Measurements from ENCODE around the gene ALDH1L1.

Gene ALDH1L1

DNA sequence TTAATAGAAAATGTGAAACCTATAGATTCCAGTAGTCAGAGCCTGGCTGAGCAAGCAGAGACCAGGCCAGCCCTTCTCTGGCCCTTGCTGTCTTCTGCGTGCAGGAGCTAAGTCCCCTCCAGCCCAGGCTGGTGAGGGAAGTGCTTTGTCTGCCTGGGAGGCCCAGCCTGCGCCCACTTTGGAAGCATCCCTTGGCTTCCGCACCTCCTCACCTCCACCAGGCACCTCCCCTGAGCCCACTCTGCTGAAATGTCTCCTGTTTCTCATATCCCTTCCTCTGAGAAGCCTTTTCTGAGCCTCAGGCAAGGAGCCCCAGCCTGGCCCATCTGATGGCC lies 45.3 kb downstream of the ALDH1L1 start:
- H3K9me3 ChIP-seq (replicated peaks; ENCODE audit: insufficient read depth, low read length) = no peaks in the 10 kb centered on the region
- H3K36me3 ChIP-seq (replicated peaks; ENCODE audit: insufficient read depth, low read length) = no peaks in the 10 kb centered on the region
- no peaks in the 10 kb centered on the region for H3K9me2 ChIP-seq (replicated peaks; ENCODE audit: insufficient read depth, low read length)
- H3K4me2 ChIP-seq (ENCODE audit: low read depth, low read length) = no peak overlapping the region
- DNase-seq = no peak
- H2AFZ ChIP-seq (ENCODE audit: low read length) = no peak overlapping the region
- no peaks in the 10 kb centered on the region for H3K27me3 ChIP-seq (replicated peaks; ENCODE audit: insufficient read depth, low read length)
- TF ChIP-seq EZH2 (optimal IDR thresholded peaks at IDR 0.05; ENCODE audit: low read depth, low read length) = no peak
- TF ChIP-seq, protein P1, sequence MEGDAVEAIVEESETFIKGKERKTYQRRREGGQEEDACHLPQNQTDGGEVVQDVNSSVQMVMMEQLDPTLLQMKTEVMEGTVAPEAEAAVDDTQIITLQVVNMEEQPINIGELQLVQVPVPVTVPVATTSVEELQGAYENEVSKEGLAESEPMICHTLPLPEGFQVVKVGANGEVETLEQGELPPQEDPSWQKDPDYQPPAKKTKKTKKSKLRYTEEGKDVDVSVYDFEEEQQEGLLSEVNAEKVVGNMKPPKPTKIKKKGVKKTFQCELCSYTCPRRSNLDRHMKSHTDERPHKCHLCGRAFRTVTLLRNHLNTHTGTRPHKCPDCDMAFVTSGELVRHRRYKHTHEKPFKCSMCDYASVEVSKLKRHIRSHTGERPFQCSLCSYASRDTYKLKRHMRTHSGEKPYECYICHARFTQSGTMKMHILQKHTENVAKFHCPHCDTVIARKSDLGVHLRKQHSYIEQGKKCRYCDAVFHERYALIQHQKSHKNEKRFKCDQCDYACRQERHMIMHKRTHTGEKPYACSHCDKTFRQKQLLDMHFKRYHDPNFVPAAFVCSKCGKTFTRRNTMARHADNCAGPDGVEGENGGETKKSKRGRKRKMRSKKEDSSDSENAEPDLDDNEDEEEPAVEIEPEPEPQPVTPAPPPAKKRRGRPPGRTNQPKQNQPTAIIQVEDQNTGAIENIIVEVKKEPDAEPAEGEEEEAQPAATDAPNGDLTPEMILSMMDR (IDR thresholded peaks at IDR 0.05; ENCODE audit: low read length) = no peak
- no peak for TF ChIP-seq EZH2phosphoT487 (IDR thresholded peaks at IDR 0.05; ENCODE audit: low read length)
- no peak overlapping the region for H3K27ac ChIP-seq (ENCODE audit: low read length)
- H3F3A ChIP-seq (ENCODE audit: insufficient read depth, low read length) = no peaks in the 10 kb centered on the region
- no peak overlapping the region for H3K9ac ChIP-seq (ENCODE audit: low read length)
- no peaks in the 10 kb centered on the region for H4K20me1 ChIP-seq (ENCODE audit: insufficient read depth, low read length)
- no peaks in the 10 kb centered on the region for H3K79me2 ChIP-seq (ENCODE audit: low read length)
- no peaks in the 10 kb centered on the region for H3K4me1 ChIP-seq (ENCODE audit: low read length)
- H3K4me3 ChIP-seq (ENCODE audit: low read length) = no peak overlapping the region

- Histone ChIP-seq H3K4me2 (ENCODE audit: low read depth, low read length) (peak overlapping the region; percentile 61; the same call in 1 of the 2 replicates), H3K27ac (ENCODE audit: low read length) (no peak overlapping the region), H3K9me3 (replicated peaks; ENCODE audit: insufficient read depth, low read length) (no peaks in the 10 kb centered on the region), H3K9ac (ENCODE audit: low read length) (no peak overlapping the region), H3K4me1 (ENCODE audit: low read length) (no peaks in the 10 kb centered on the region), H4K20me1 (ENCODE audit: insufficient read depth, low read length) (no peaks in the 10 kb centered on the region), H2AFZ (ENCODE audit: low read length) (peak overlapping the region; percentile 74), H3K79me2 (ENCODE audit: low read length) (no peaks in the 10 kb centered on the region), H3K4me3 (ENCODE audit: low read length) (no peak overlapping the region), H3F3A (ENCODE audit: insufficient read depth, low read length) (no peaks in the 10 kb centered on the region), H3K27me3 (replicated peaks; ENCODE audit: insufficient read depth, low read length) (peaks cover 5% of the 10 kb centered on the region; the same call in 1 of the 2 replicates), H3K9me2 (replicated peaks; ENCODE audit: insufficient read depth, low read length) (no peaks in the 10 kb centered on the region), H3K36me3 (replicated peaks; ENCODE audit: insufficient read depth, low read length) (no peaks in the 10 kb centered on the region)
- peak; percentile 55 for DNase-seq
- TF ChIP-seq, protein P1 (IDR thresholded peaks at IDR 0.05; ENCODE audit: low read length) = peak; percentile 78
- TF ChIP-seq EZH2 (optimal IDR thresholded peaks at IDR 0.05; ENCODE audit: low read depth, low read length) = no peak
Measured at GRCh38 chr3:126134219-126134975, 46.0 kb downstream of the ALDH1L1 start.

DNA sequence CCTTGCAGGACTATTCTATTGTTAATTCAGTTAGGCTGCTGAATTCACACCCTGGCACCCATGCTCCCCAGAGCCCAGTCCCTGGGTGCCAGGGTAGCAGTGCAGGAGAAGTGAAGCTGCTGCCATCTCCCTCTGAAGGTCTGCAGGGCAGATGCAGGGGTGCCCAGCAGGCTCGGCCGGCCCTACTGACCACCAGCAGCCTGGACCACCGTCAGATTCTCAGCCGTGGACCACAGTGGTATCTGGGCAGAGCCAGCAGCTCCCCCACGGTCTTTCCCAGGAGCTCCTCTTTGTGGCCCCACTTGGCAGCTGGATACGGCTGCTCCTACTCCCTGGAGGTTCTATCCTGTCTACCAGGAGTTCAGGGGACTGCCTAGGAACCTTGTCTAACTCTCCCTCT lies 46.8 kb downstream of the ALDH1L1 start:
- Histone ChIP-seq H3K27ac (ENCODE audit: low read length) (no peak overlapping the region), H3K4me2 (ENCODE audit: low read depth, low read length) (no peak overlapping the region), H3F3A (ENCODE audit: insufficient read depth, low read length) (no peaks in the 10 kb centered on the region), H2AFZ (ENCODE audit: low read length) (no peak overlapping the region), H3K9me3 (replicated peaks; ENCODE audit: insufficient read depth, low read length) (no peaks in the 10 kb centered on the region), H3K27me3 (replicated peaks; ENCODE audit: insufficient read depth, low read length) (peaks cover 5% of the 10 kb centered on the region; the same call in 1 of the 2 replicates), H3K79me2 (ENCODE audit: low read length) (no peaks in the 10 kb centered on the region), H3K9ac (ENCODE audit: low read length) (no peak overlapping the region), H3K4me3 (ENCODE audit: low read length) (no peak overlapping the region), H4K20me1 (ENCODE audit: insufficient read depth, low read length) (no peaks in the 10 kb centered on the region), H3K9me2 (replicated peaks; ENCODE audit: insufficient read depth, low read length) (no peaks in the 10 kb centered on the region), H3K36me3 (replicated peaks; ENCODE audit: insufficient read depth, low read length) (no peaks in the 10 kb centered on the region), H3K4me1 (ENCODE audit: low read length) (no peaks in the 10 kb centered on the region)
- TF ChIP-seq EZH2phosphoT487 (IDR thresholded peaks at IDR 0.05; ENCODE audit: low read length) (no peak), EZH2 (optimal IDR thresholded peaks at IDR 0.05; ENCODE audit: low read depth, low read length) (no peak)
- TF ChIP-seq, protein P1 (IDR thresholded peaks at IDR 0.05; ENCODE audit: low read length) = no peak
- no peak for DNase-seq
